Measurements from ENCODE around the gene ZNF862.

ZNF862 gene

GRCh38 chr7:149867762-149868622, 29.8 kb downstream of the ZNF862 start:
- DNase-seq, result no peak

GRCh38 chr7:149868623-149869290, 30.6 kb downstream of the ZNF862 start:
- no peak for DNase-seq

DNA sequence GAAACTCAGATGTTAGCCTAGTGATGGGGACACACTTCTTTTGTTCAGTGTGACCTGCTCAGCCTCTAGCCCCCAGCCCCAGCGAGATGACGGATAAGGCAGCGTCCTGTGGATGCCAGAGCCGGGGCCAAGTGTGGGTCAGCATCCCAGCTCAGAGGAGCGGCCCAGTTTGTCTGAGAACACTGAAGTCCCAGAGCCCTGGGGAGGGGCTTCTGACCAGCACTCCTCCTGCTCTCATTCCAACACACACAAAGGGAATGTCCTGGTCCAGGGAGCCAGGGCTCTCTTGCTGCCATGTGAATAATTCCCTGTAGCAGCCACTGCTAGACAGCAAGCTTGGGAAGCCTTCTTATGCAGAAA, 31.1 kb downstream of the ZNF862 start:
- DNase-seq, result no peak

DNA sequence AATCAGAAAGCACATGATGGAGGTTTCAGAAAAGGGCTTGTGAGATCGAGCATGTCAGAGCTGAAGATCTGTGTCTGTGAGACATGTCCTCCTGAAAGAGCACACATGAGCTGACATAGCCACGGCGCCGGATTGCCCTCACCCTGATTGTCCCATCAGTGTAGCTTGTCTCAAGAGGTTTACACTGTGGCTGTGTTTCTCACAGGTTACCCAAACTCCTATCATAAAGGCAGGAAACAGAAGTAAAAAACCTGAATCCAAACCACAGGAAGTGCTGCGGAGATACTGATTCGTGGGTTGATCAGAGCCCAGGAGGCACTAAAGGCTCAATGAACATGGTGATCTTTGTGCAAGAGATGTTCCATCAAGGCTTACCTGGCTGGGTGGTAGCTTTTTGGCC, 31.7 kb downstream of the ZNF862 start:
- no peak for DNase-seq

- DNase-seq, result no peak
Observed at GRCh38 chr7:149870274-149870673, 32.1 kb downstream of the ZNF862 start.

GRCh38 chr7:149870701-149871483, 32.7 kb downstream of the ZNF862 start:
- DNase-seq, result no peak

DNA sequence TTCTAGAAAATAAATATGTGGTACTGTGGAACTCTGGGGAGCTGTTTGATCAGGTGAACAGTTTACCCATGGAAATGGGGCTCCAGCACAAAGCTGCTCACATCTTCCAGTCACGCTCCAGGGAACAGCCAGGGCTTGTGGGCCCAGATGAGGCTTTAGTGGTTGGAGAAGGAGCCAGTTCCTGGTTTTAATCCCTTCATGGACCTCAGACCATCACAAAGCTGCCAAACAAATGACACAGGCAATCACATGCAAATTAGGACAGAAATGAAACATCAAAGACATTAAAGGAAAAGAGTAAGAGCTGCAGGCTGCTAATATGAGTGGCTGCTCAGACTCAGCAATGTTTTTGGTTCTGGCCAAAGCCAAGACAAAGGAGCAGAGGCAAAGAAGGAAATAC, 33.4 kb downstream of the ZNF862 start:
- DNase-seq, result no peak

DNA sequence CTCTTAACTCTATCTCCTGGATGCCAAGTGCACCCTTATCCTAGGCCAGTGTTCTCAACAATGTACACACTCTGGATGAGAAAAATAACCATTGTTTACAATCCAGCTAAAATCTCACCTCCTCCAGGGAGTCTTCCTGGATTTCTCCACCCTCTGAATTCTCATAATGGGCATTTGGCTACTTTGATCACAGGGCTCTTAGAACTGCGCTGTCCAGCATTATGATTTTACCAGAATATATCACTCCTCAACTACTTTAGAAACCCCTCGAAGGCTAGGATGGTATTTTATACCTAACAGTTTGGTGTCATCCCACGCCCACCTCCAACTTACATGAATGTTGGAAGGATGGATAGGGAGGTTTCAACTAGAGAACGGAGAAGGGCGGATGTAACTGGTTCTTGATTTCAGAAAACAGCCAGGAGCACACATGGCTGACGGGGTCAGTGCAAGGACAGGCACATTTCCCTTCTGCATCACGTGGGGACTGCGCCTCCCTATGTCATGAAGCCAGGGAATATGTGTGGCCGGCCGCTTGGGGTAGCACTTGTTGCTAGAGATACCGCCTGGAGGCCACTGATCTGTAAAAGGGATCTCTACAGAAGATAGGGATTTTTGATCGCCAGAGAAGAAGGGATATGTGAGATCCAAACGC, 34.4 kb downstream of the ZNF862 start:
- no peak for DNase-seq

DNA sequence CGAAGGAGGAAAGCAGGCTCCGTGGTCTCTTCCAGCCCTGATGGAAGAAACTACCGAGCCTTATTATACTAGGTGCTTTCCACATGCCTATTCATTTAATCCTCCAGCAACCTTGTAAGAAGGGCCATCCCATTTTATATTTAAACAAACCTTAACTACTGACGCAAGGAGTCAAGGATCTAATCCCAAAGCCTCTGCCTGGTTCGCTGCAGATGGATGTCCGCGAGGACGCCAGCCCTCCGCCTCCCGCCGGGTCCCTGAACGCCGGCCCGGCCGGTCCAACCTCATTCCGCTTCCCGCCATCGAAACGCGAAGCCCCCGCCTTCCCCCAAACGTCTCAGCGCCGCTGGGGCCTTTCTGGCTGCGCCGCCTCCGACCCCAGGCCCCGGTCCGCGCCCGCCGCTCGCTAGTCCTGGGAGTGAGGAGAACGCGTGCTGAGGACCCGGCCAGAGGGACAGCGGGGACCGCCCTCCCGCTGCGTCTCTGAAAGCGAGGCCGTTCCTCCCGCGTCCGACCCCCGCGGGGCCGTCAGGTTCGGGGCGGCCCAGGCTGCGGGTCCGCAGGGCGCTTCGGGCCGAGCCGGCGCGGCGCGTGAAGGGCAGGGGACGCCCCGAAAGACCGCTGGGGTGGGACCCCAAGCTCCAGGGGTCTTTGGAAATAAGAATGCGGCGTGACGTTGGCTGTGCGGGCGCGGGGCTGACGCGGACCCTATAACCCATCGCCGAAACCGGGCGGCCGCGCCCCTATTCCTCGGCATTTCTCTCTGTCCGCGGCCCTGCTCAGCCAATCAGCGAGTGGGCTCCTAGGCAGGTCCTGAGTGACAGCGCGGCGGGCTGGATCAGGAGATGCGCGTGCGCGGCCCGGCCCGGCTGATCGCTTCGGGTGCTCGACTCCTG, 35.1 kb downstream of the ZNF862 start, which contains the start of gene ATP6V0E2:
TSS of gene ATP6V0E2 (plus strand) at position 896 of the 896 bp plus-strand sequence. CDS start 97 bp downstream, outside the sequence.
- DNase-seq, result peak; percentile 95

GRCh38 chr7:149873970-149874643, 35.9 kb downstream of the ZNF862 start:
- no peak for DNase-seq

DNA sequence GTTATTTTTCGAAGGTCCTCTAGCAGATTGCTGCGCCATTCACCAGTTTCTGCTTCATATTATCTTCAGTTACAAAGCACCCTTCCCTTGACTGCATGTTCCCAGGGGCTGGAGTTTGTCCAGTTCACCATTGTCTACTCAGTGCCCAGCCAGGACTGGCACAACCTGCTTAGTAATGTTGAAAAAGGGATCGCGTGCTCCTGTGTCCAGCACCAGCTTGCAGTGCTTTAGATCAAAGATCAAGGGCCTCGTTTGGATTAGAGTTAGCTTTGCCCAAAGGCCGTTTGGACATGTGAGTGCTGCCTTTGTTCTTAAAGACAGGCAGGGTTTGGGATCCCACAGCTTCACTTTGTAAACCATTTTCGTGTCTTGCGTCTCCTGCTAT, 36.5 kb downstream of the ZNF862 start:
- DNase-seq, result no peak

DNA sequence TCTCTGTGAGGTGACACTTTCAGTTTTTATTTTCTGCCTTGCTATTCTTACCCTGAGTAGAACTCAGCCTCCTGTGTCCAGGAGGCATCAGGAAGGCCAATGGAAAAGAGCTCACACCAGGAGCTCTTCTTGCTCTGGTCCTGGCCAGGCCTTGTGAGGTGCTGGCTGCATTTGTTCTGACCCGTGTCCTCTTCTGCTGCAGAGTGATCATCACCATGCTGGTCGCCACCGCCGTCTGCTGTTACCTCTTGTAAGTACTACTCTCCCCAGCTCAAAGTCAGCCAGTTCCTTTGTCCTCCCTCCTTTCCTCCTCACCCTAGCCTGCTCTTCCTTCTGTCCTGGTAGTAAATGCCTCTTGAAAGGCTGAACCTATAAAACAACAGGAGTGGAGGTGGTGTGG, 37.2 kb downstream of the ZNF862 start:
- DNase-seq, result no peak

DNA sequence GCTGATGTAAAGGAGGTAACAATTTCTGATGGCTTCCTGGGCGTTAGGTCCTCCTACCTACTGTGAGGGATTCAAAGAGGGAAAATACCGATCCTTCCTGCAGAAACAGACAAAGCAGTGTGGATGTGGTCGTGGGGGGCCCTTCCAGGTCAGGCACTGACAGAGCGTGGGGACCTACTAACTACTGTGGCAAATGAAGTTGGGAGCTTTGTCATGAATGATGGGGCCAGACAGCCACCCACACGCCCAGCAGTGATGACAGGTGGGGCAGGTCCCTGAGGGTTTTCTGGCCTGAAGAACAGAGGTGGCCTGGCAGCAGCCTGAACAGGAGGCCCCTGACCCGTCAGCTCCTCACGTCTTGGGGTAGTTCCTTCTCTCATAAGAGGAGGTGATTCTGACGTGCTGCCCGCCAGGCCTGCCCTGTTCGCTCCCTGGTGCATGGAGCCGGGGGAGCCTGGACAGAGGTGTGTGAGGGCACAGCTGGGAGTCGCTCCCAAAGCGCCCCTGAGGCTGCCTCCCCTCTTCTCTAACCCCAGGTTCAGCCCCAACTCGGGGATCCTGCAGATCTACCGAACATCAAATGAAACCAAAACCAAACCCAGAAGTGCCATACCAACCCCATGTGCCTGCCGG, 39.8 kb downstream of the ZNF862 start:
- no peak for DNase-seq

- DNase-seq, result no peak
Observed at GRCh38 chr7:149878523-149878921, 40.3 kb downstream of the ZNF862 start.

DNA sequence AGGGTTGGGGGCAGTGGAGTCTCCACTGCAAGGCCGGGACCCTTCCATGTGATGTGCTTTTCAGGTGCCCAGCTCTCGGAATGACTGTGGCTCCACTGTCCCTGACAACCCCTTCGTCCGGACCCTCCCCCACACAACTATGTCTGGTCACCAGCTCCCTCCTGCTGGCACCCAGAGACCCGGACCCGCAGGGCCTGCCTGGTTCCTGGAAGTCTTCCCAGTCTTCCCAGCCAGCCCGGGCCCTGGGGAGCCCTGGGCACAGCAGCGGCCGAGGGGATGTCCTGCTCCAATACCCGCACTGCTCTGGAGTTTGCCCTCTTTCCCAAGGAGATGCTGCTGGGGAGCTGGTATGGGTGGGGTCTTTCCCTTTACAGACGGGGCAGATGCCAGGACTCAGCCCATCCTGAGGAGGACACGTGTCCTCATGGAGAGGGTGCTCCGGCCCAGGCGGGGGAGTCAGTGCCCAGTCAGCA, 41.1 kb downstream of the ZNF862 start:
- DNase-seq, result no peak

- no peak for DNase-seq
Observed at GRCh38 chr7:149879766-149880637, 41.8 kb downstream of the ZNF862 start.

DNA sequence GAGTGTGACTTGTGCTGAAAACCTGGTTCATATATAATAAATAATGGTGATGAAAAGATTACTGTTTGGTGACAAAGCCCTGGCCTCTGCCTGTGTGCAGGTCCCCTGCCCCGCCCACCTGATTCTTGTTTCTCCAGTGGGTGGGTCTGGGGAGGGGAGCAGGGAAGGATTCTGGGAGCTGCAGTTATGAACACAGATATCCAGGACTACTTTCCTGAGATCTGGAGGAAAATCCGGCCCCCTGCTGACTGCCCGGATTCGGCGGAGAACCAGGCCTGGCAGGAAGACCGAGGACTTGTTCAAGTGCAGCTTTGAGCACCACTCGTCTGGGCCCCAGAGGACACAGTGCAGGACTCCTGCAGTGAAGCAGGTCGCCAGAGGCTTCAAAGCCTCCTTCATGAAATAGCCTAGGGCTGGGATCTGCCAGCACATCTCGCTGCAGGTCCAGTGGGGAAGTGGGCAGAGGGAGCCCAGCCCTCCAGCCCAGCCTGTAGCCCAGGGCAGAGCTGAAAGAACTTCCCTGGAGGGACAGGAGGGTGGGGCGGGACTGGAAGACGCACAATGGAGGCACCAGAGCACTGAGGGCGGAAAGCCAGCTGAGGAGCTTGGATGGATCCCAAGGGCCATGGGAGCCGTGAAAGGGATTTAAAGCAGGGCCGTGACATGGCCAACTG, 42.6 kb downstream of the ZNF862 start:
- no peak for DNase-seq

- DNase-seq, result no peak
Observed at GRCh38 chr7:149881328-149882247, 43.4 kb downstream of the ZNF862 start.
